HG02884 (cell line): ENCODE measurements around the gene MYO7A.

Source experiments
- ATAC-seq: cut with Tn5 transposase; IDR thresholded peaks from one replicate; pipeline ENCODE4 v1.9.1; 2021; ENCODE audit warnings: mild to moderate bottlenecking, moderate library complexity; ENCODE audit not compliant: unreplicated experiment

The MYO7A gene

GRCh38 chr11:77211040-77211451 lies 83.0 kb downstream of the MYO7A start:
- no peak for ATAC-seq

DNA sequence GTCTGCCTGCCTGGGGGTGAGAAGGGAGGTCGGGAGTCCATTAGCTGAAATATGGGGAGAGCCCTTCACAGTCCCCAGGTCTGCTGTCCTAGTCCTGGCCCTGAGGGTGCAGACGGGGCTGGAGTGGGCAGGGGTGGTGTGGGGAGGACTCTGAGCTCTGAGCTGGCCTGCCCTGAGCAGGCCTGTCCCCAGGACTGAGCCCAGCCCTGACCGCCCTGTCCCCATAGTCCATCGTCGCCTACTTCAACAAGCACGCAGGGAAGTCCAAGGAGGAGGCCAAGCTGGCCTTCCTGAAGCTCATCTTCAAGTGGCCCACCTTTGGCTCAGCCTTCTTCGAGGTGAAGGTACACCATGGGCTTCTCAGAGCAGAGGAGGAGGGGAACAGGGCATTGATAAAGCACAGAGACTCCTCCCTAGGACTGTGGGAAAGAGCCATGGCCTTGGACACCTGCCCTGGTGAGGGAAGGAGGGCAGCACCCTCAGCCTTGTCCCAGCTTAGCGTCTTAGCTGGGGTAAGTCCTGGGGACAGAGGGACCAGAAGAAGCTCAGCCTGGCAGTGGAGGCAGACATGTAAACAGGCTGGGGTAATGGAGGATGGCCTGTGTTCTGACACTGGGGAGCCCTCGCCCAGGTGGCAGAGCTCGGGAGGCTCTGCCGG lies 83.7 kb downstream of the MYO7A start:
- no peak for ATAC-seq

DNA sequence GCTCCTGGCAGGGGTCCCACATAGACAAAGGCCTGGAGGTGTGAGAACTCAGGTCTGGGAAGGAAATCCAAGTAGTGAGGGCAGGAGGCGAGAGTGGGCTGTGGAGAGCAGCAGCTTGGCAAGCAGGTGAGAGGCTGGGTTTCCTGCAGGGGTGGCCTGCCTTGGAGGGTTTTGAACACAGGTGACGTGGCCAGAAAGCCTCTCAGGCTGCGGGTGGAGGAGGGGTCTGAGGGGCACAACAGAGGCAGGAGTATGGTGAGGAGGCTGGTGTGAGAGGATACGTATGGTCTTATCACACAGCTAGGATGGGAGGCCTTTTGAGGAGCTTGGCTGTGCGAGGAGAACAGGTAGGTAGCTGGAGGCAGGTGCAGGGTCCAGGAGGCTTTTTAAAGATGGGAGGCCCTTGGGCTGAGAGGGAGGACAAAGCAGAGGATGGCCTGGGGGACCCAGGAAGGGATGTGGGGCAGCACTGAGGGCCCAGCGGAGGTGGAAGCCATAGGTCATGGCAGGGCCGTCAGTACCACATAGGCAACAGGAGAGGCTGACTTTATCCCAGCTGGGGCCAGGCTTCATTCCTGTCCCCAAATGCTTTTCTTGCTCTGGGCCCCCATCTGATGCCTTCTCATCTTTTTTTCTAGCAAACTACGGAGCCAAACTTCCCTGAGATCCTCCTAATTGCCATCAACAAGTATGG lies 84.4 kb downstream of the MYO7A start:
- no peak for ATAC-seq

- no peak for ATAC-seq
These were observed 85.1 kb downstream of the MYO7A start for GRCh38 chr11:77213029-77213579.

DNA sequence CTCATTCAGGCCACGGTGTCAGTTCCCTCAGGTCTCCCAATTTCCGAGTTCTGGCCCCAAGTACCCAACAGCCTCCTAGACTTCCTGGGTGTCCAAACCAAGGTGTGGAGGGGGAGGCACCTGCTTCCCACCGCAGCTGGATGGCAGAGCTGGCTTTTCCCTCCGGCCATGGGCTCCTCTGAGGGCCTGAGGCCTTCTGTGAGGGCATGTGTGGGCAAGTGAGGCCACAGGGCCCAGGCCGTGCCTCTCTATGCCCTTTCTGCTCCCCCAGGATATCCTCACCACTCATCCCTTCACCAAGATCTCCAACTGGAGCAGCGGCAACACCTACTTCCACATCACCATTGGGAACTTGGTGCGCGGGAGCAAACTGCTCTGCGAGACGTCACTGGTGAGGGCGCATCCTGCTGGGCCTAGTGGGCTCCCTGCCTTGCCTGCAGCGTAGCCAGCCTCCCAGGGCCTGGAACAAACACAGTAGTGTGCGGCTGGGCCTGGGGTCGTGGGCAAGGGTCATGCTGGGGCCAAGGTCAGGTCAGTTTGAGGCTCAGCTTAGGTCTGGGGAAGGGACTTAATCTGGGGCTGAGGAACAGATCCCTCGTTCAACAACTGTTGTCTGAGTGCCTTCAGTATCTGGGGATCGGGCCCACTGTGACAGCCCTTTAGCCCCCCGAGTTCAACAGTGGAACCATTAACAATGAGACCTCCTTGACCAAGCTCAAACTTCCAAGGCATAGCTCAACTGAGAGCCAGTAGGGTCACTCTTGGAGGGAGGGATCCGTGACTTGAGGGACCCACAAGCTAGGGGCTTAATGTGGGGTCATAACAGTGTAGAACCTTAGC lies 85.8 kb downstream of the MYO7A start:
- ATAC-seq = no peak

- ATAC-seq = no peak
These were observed 86.5 kb downstream of the MYO7A start for GRCh38 chr11:77214557-77214956.

GRCh38 chr11:77215106-77215505 lies 87.1 kb downstream of the MYO7A start:
- no peak for ATAC-seq

- ATAC-seq = no peak
These were observed 89.1 kb downstream of the MYO7A start for GRCh38 chr11:77217156-77217555.

- ATAC-seq = no peak
These were observed 95.8 kb downstream of the MYO7A start for GRCh38 chr11:77223797-77224196.

- no peak for ATAC-seq
These were observed 103.0 kb downstream of the MYO7A start for GRCh38 chr11:77230878-77231605.

- ATAC-seq = no peak
These were observed 103.8 kb downstream of the MYO7A start for GRCh38 chr11:77231800-77232199.

DNA sequence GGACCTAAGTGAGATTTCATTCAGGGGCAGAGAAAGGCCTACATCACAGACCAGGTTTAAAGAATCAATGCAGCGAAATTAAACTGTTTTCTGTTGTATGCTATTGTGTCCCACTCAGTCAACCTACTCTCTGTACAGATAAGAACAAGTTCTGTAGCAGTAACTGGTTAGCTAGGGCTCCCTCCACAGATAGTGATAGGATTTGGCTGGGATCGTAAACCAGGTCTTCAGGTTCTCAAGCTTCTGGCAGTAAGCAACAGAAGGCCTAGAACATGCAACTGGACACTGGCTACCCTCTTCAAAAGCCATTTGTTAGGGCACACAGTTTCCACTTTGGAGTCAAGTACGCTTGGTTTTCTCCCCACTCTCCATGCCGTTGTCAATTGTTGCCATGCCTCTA lies 104.2 kb downstream of the MYO7A start:
- ATAC-seq = no peak

- no peak for ATAC-seq
These were observed 105.0 kb downstream of the MYO7A start for GRCh38 chr11:77233011-77233410.

GRCh38 chr11:77236901-77237300 lies 108.9 kb downstream of the MYO7A start:
- no peak for ATAC-seq

- no peak for ATAC-seq
These were observed 116.4 kb downstream of the MYO7A start for GRCh38 chr11:77244277-77245027.

- no peak for ATAC-seq
These were observed 121.4 kb downstream of the MYO7A start for GRCh38 chr11:77249427-77249826.

- ATAC-seq = no peak
These were observed 123.0 kb downstream of the MYO7A start for GRCh38 chr11:77250881-77251640.

- ATAC-seq = no peak
These were observed 124.7 kb downstream of the MYO7A start for GRCh38 chr11:77252555-77253270.

- ATAC-seq = no peak
These were observed 125.6 kb downstream of the MYO7A start for GRCh38 chr11:77253690-77254089.
